OCI-LY1 (cell line): ENCODE results near the gene BSCL2.

Experiments
- EZH2 ChIP-seq: fragments of 200-600 bp; sonication (generic), shearing (Covaris generic); IDR thresholded peaks from 2 replicates; pipeline ENCODE4 v1.8.0; 2017; ENCODE audit warnings: borderline replicate concordance, mixed run types, mild to moderate bottlenecking, antibody characterized with exemption, low read length, moderate library complexity, mixed read lengths
- TF ChIP-seq, protein P1 (sequence below): fragments of 200-600 bp; sonication (generic), shearing (Covaris generic); IDR thresholded peaks from 2 replicates; pipeline ENCODE4 v1.5.1; 2017; ENCODE audit warnings: mild to moderate bottlenecking, antibody characterized with exemption, low read length, moderate library complexity, mixed read lengths

DNA sequence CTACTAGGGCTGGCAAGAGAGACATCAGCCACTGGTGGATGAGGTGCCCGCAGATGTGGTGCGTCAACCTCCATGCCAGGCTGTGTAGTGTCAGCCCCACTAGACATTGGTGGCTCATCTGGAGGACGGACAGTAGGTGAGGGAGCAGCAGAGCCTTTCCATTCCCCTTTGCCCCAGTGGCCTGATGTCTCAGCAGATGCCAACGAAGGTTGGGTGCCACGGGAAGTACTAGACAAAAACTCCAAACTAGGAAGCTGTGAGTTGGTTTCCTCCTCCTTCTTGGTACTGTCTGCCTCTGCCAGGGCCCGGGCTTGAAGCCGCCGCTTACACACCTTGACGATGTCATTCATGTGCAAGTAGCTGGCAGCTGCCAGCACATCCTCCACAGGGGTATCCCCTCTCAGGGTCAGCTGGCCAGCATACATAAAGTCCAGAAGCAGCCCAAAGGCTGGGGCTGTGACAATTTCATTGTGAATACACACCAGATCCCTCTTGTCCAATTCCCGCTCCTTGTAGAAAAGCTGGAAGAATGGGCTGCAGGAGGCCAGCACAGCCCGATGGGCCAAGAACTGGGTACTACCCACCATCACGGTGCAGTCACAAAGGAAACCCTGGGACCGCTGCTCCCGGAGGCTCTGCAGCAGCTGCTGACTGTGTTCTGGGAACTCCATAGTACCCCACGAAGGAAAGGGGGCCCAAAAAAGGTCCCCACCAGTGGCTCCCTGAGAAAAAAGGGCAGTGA lies 45.9 kb upstream of the BSCL2 start:
- TF ChIP-seq, protein P1, sequence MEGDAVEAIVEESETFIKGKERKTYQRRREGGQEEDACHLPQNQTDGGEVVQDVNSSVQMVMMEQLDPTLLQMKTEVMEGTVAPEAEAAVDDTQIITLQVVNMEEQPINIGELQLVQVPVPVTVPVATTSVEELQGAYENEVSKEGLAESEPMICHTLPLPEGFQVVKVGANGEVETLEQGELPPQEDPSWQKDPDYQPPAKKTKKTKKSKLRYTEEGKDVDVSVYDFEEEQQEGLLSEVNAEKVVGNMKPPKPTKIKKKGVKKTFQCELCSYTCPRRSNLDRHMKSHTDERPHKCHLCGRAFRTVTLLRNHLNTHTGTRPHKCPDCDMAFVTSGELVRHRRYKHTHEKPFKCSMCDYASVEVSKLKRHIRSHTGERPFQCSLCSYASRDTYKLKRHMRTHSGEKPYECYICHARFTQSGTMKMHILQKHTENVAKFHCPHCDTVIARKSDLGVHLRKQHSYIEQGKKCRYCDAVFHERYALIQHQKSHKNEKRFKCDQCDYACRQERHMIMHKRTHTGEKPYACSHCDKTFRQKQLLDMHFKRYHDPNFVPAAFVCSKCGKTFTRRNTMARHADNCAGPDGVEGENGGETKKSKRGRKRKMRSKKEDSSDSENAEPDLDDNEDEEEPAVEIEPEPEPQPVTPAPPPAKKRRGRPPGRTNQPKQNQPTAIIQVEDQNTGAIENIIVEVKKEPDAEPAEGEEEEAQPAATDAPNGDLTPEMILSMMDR = no peak
- TF ChIP-seq EZH2 = no peak
